GM13976 (cell line): Measurements from ENCODE around the gene MEIS1.

Source experiments
- DNase-seq: peaks from one replicate; pipeline ENCODE4 v3.0.0; 2012; ENCODE audit warnings: low spot score
- in situ Hi-C: fragments of 300-500 bp; cut with MboI; formaldehyde crosslinking; loops from one replicate; pipeline ENCODE4 v1.12.0; 2022; ENCODE audit warnings: low sequenced_read_pairs, mixed read lengths, inconsistent platforms; ENCODE audit not compliant: unreplicated experiment
- TF ChIP-seq, protein P1 (sequence below): IDR thresholded peaks from 2 replicates; pipeline ENCODE4 v1.5.1; 2012; ENCODE audit warnings: borderline replicate concordance, mild to moderate bottlenecking; ENCODE audit not compliant: insufficient read depth; ENCODE audit errors: extremely low read depth, missing control alignments, control extremely low read depth

MEIS1 gene

DNA sequence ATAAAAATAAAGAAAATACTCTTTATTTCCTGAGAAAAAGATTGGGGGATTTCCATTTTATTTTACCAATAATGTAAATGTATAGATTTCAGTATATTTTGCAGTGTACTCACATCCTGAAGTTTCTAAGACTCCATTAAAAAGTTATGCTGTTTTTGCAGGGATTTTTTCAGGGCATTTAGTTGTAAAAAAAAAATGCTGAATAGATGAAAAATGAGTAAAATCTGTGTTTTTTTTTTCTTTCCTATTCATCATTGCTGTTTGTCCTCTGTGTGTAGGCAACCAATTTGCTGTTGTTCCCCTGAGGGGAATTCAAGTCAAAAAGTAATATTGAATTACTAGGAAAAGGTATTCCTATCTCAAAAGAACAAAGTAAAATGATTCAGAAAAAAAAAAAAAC, 66.3 kb downstream of the MEIS1 start:
- no peak for DNase-seq
- in situ Hi-C loops, result no loop called here
- TF ChIP-seq, protein P1, sequence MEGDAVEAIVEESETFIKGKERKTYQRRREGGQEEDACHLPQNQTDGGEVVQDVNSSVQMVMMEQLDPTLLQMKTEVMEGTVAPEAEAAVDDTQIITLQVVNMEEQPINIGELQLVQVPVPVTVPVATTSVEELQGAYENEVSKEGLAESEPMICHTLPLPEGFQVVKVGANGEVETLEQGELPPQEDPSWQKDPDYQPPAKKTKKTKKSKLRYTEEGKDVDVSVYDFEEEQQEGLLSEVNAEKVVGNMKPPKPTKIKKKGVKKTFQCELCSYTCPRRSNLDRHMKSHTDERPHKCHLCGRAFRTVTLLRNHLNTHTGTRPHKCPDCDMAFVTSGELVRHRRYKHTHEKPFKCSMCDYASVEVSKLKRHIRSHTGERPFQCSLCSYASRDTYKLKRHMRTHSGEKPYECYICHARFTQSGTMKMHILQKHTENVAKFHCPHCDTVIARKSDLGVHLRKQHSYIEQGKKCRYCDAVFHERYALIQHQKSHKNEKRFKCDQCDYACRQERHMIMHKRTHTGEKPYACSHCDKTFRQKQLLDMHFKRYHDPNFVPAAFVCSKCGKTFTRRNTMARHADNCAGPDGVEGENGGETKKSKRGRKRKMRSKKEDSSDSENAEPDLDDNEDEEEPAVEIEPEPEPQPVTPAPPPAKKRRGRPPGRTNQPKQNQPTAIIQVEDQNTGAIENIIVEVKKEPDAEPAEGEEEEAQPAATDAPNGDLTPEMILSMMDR, result no peak

DNA sequence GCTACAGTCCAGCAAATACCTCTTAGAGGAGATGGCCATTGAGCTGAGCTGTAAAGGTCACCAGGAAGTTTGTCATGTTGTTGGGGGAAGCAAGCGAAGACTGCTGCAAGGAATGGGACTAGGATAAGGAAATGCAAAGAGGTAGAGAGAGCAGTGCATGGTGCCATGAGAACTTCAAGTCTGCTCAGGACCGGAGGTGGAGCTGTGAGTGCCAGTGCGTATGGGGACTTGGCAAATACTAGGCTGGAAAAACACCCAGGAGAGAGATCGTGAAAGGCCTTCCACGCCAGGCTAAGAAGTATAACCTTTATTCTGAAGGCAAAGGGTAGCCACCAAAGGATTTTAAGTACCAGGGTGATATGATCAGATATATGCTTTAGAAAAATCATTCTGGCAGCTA, 71.3 kb downstream of the MEIS1 start:
- no peak for DNase-seq
- in situ Hi-C loops, result no loop called here
- TF ChIP-seq, protein P1, result no peak

DNA sequence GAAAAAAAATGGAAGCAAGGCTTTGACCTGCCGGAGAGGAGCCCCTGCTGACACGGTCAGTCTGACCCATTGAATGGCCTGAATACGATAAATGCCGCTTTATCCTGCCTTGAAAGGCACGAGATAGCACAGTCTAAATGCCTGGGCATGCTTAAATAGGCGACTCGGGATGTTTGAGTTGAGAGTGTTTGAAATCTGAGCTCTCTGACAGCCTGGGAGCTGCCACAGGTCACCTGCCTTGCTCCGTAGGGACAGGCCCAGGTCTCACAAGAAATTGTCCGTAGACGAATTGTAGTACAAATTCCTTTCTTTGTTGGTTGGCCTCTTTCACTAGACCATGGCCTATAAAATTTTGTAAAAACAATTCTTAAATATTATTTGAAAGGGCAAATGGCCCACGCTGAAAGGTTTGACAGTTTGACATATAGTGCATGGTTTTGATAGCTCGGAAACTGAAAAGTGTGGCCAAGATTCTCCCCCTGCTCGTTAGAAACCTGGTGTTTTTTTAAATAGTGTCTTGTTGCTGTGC, 72.8 kb downstream of the MEIS1 start:
- TF ChIP-seq, protein P1, result no peak
- in situ Hi-C loops, result no loop called here
- no peak for DNase-seq

DNA sequence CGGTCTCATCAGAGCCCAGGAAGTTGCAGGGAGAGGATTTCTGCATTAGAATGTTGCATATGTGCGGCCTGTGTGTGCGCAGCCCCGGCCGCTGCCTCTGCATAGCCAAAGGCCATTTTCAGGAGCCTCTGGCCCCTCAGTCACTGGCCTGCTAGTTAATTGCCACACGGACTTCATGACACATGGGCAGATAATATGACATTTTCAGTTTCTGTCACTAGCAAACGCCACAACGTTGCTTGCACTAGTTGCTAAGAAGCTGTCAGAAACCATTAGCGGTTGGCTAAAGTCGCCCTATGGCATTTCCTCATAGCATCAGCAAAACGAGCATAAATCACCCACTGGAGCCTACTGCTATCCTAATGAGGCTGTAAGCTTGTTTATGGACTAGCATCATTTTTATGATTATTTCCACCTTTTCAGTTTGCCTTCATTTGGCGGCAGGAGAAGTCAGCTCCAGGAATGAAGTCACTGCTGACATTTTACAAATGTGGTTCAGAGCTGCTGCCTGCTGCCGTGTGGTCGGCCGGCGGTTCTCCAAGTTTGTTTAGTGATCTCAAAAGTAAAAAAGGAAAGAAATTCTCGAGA, 73.7 kb downstream of the MEIS1 start:
- TF ChIP-seq, protein P1, result no peak
- no peak for DNase-seq
- in situ Hi-C loops, result no loop called here

DNA sequence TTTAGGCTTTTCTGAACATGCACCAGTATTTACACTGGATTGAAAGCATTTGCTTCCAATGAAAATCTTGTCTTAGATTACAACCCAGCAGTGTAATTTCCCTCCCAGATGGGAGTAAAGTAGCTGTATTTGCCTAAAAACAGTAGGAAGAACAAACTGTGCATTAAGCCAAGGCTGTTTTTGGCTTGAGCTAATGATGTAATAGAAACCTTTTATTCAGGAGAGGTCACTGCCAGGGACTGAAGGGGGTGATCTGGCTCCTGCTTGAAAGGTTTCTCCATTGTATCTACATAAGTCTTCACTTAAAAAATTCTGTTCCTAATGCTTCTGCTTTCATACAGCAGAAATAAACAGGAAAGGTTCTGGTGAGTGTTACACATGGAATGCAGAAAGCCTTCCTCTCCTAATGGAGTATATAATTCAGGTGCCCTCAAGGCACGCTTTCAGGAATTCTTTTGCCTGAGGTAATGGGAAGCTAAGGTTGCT, 74.4 kb downstream of the MEIS1 start:
- in situ Hi-C loops, result no loop called here
- TF ChIP-seq, protein P1, result no peak
- DNase-seq, result no peak

DNA sequence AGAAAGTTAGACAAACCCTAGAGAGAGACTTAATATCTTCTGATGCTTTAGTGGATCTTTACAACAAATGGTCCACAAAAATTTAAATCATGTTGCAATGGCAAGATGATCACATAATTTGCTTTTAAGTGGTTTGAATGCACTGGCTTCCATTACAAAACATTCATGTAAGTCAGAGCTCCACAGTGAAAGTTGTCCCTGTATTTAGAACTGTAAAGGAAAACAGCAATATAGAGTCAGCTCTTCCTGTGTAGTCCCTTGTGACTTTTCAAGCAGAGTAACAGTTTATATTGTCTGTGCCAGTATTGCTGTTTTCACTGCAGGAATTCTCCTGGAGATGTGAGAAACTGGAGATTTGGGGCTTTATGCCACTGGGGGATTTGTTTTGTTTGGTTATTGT, 77.7 kb downstream of the MEIS1 start:
- in situ Hi-C loops, result no loop called here
- TF ChIP-seq, protein P1, result no peak

More for the DNA sequence above, 77.7 kb downstream of the MEIS1 start:
- DNase-seq, result no peak
